CD14-positive monocyte (primary cell): Measurements from ENCODE around the gene BDH1. TPM values are rescaled to one million over a fixed set of nuclear protein-coding genes. Genes with fewer than 3 reads are reported as not detected.

Experiments
- DNase-seq, 3 donors: peaks; one replicate each; pipeline ENCODE4 v3.0.0-alpha.2; 2011 to 2022
- H2AFZ ChIP-seq: 2 replicates; pipeline ENCODE4 v1.6.0; 2012; ENCODE audit warnings: mild to moderate bottlenecking, low read depth, low read length, inconsistent platforms; ENCODE audit not compliant: insufficient read depth, poor library complexity, severe bottlenecking
- H3K27ac ChIP-seq, 2 donors: 1 replicate in 1 of 2; 2 replicates in 1 of 2; pipeline ENCODE4 v1.5.1; 2012 to 2013; ENCODE audit warnings: low read length in 2 of 2, control low read depth in 1 of 2, inconsistent platforms in 1 of 2, low read depth in 1 of 2, mild to moderate bottlenecking in 1 of 2
- H3K27me3 ChIP-seq, 2 donors: one replicate each; pipeline versions ENCODE4 v1.6.0 to v1.6.1; 2011 to 2013; ENCODE audit warnings: low read length in 2 of 2; ENCODE audit not compliant: control insufficient read depth in 2 of 2, insufficient read depth in 2 of 2
- H3K36me3 ChIP-seq, 2 donors: replicated peaks in 1 of 2; 1 replicate in 1 of 2; 2 replicates in 1 of 2; pipeline versions ENCODE4 v1.5.1 to v1.6.1; 2012 to 2013; ENCODE audit warnings: low read length in 2 of 2, control low read depth in 1 of 2, inconsistent platforms in 1 of 2, mild to moderate bottlenecking in 1 of 2; ENCODE audit not compliant: insufficient read depth in 2 of 2, control insufficient read depth in 1 of 2
- H3K4me1 ChIP-seq, 2 donors: 1 replicate in 1 of 2; 2 replicates in 1 of 2; pipeline versions ENCODE4 v1.5.1 to v1.6.1; 2012 to 2013; ENCODE audit warnings: low read length in 2 of 2, control low read depth in 1 of 2, inconsistent platforms in 1 of 2, mild to moderate bottlenecking in 1 of 2, moderate library complexity in 1 of 2; ENCODE audit not compliant: insufficient read depth in 2 of 2, control insufficient read depth in 1 of 2
- H3K4me2 ChIP-seq: replicated peaks from 2 replicates; pipeline ENCODE3; 2012; ENCODE audit warnings: low read length, moderate library complexity, mild to moderate bottlenecking; ENCODE audit not compliant: poor library complexity, severe bottlenecking; ENCODE audit errors: extremely low read depth
- H3K4me3 ChIP-seq, 3 experiments: fragments of 200-600 bp in 1 of 3; sonication (generic) in 1 of 3; replicated peaks in 1 of 3; 1 replicate in 2 of 3; 2 replicates in 1 of 3; pipeline ENCODE4 v1.5.1; 2011 to 2013; ENCODE audit warnings: low read length in 3 of 3, mild to moderate bottlenecking in 3 of 3, control low read depth in 2 of 3, low read depth in 2 of 3, inconsistent platforms in 1 of 3, moderate library complexity in 1 of 3
- H3K79me2 ChIP-seq: 2 replicates; pipeline ENCODE4 v1.6.0; 2012; ENCODE audit warnings: mild to moderate bottlenecking, control low read depth, inconsistent platforms, low read length, moderate library complexity; ENCODE audit not compliant: insufficient read depth
- H3K9ac ChIP-seq: 2 replicates; pipeline ENCODE4 v1.6.0; 2017; ENCODE audit warnings: low read length, mild to moderate bottlenecking; ENCODE audit not compliant: insufficient read depth, poor library complexity, severe bottlenecking
- H3K9me3 ChIP-seq, 2 donors: replicated peaks in 1 of 2; 1 replicate in 1 of 2; 2 replicates in 1 of 2; pipeline versions ENCODE4 v1.5.1 to v1.6.1; 2012 to 2013; ENCODE audit warnings: low read length in 2 of 2, control low read depth in 1 of 2; ENCODE audit not compliant: control insufficient read depth in 1 of 2, insufficient read depth in 1 of 2
- H4K20me1 ChIP-seq: 2 replicates; pipeline ENCODE4 v1.6.0; 2012; ENCODE audit warnings: mild to moderate bottlenecking, low read length, control low read depth, moderate library complexity; ENCODE audit not compliant: insufficient read depth
- H3K27ac Mint-ChIP-seq, 7 donors: one replicate each; pipeline ENCODE4 v1.8.0; 2020; ENCODE audit warnings: mild to moderate bottlenecking in 7 of 7, mixed read lengths in 7 of 7, moderate library complexity in 6 of 7, inconsistent platforms in 2 of 7
- H3K27me3 Mint-ChIP-seq, 3 donors: one replicate each; pipeline ENCODE4 v1.8.0; 2021 to 2022; ENCODE audit warnings: low read depth in 3 of 3, mild to moderate bottlenecking in 3 of 3, mixed read lengths in 3 of 3, moderate library complexity in 3 of 3, inconsistent platforms in 1 of 3
- H3K36me3 Mint-ChIP-seq, 2 donors: one replicate each; pipeline ENCODE4 v1.8.0; 2020; ENCODE audit warnings: mixed read lengths in 2 of 2, inconsistent platforms in 1 of 2, mild to moderate bottlenecking in 1 of 2
- H3K4me1 Mint-ChIP-seq: one replicate; pipeline ENCODE4 v1.8.0; 2020; ENCODE audit warnings: mild to moderate bottlenecking, mixed read lengths
- H3K4me3 Mint-ChIP-seq, 2 donors: one replicate each; pipeline ENCODE4 v1.8.0; 2020; ENCODE audit warnings: mild to moderate bottlenecking in 2 of 2, mixed read lengths in 2 of 2, moderate library complexity in 1 of 2
- H3K9me3 Mint-ChIP-seq, 7 donors: one replicate each; pipeline ENCODE4 v1.8.0; 2020 to 2022; ENCODE audit warnings: mixed read lengths in 7 of 7, mild to moderate bottlenecking in 6 of 7, moderate library complexity in 6 of 7, inconsistent platforms in 2 of 7
- CTCF ChIP-seq: fragments of 200-600 bp; IDR thresholded peaks from one replicate; pipeline ENCODE4 v1.8.0; 2022; ENCODE audit warnings: antibody characterized with exemption, mild to moderate bottlenecking
- WGBS: methylation state at CpG from one replicate; pipeline ENCODE4 v1.1.5; 2013; ENCODE audit warnings: missing lambda C conversion rate; ENCODE audit not compliant: insufficient coverage; 5-methylcytosine and 5-hydroxymethylcytosine counted together
- intact Hi-C, 2 donors: fragments of 100-400 bp; cut with micrococcal nuclease; formaldehyde crosslinking; loops; one replicate each; pipeline versions ENCODE4 v1.15.0 to v1.15.1; 2023
- polyA plus RNA-seq, 3 donors: library from polyadenylated mRNA; depleted of rRNA in 1 of 3; unstranded in 2 of 3; stranded (reverse) in 1 of 3; fragments of 300-500 nt in 2 of 3; fragments of >200 nt in 1 of 3; fragmentation: Illumina TruSeq in 2 of 3; gene quantifications; 1 replicate in 2 of 3; 2 replicates in 1 of 3; pipeline ENCODE4 v1.2.3, GENCODE V29; 2012 to 2021

BDH1 gene
- polyA plus RNA-seq, 3 donors = 2.8 to 5.3 (median 5.2) TPM

GRCh38 chr3:197598404-197598980 lies 42.7 kb upstream of the BDH1 start:
- Mint-ChIP-seq H3K4me1 (no peaks in the 10 kb centered on the region), H3K9me3 (peaks cover 0 to 5% (median 0%) of the 10 kb centered on the region in 7 donors), H3K27me3 (peaks cover 2 to 3% (median 2%) of the 10 kb centered on the region in 3 donors), H3K36me3 (peaks cover 7 to 15% of the 10 kb centered on the region in 2 donors), H3K27ac (no peak overlapping the region), H3K4me3 (no peak overlapping the region)
- Histone ChIP-seq H2AFZ (no peak overlapping the region), H3K79me2 (no peaks in the 10 kb centered on the region), H3K9ac (no peak overlapping the region), H3K9me3 (no peaks in the 10 kb centered on the region), H3K36me3 (no peaks in the 10 kb centered on the region), H3K4me1 (no peaks in the 10 kb centered on the region), H3K27me3 (no peaks in the 10 kb centered on the region), H4K20me1 (peaks cover 6% of the 10 kb centered on the region), H3K4me3 (no peak overlapping the region), H3K4me2 (no peak overlapping the region), H3K27ac (no peak overlapping the region)
- TF ChIP-seq CTCF = no peak
- DNase-seq = no peak
- intact Hi-C loops = loop anchor here in 1 of 2 donors (5.0 kb wide), 1 partner anchor 69 kb away; no protein-coding TSS in a partner anchor
- 83% methylated on average over 12 of the region's 15 CpGs for WGBS

- Mint-ChIP-seq H3K27ac (no peak overlapping the region), H3K4me3 (no peak overlapping the region), H3K4me1 (peaks cover 4% of the 10 kb centered on the region), H3K36me3 (peaks cover 0 to 3% of the 10 kb centered on the region in 2 donors), H3K9me3 (no peaks in the 10 kb centered on the region), H3K27me3 (peaks cover 2 to 6% (median 2%) of the 10 kb centered on the region in 3 donors)
- Histone ChIP-seq H4K20me1 (peaks cover 6% of the 10 kb centered on the region), H3K79me2 (no peaks in the 10 kb centered on the region), H2AFZ (no peak overlapping the region), H3K4me3 (no peak overlapping the region), H3K9me3 (no peaks in the 10 kb centered on the region), H3K9ac (no peak overlapping the region), H3K4me2 (no peak overlapping the region), H3K4me1 (no peaks in the 10 kb centered on the region), H3K36me3 (no peaks in the 10 kb centered on the region), H3K27ac (no peak overlapping the region), H3K27me3 (no peaks in the 10 kb centered on the region)
- no peak for DNase-seq
- intact Hi-C loops = loop anchor here in 1 of 2 donors (5.0 kb wide), 1 partner anchor 70 kb away; no protein-coding TSS in a partner anchor
- no peak for TF ChIP-seq CTCF
- WGBS = no CpG with 5 or more reads among the region's 4 CpGs
Measured at GRCh38 chr3:197597335-197597734, 41.6 kb upstream of the BDH1 start.
